ENCODE measurements around the gene KRT4. TPM values are rescaled to one million over a fixed set of nuclear protein-coding genes. Genes with fewer than 3 reads are reported as not detected.

KRT4 gene
- total RNA-seq, 1 donor from 2014 or later, result not detected

GRCh38 chr12:52790427-52791270, 23.3 kb downstream of the KRT4 start:
- TF ChIP-seq CTCF (conservative IDR thresholded peaks at IDR 0.05; ENCODE audit: low read depth, low read length), result no peak
- no peak for DNase-seq (ENCODE audit: low read depth)
- H3K4me3 ChIP-seq (ENCODE audit: low read depth, low read length), result no peak overlapping the region

- H3K4me3 ChIP-seq (ENCODE audit: low read depth, low read length), result no peak overlapping the region
- TF ChIP-seq CTCF (conservative IDR thresholded peaks at IDR 0.05; ENCODE audit: low read depth, low read length), result no peak
- DNase-seq (ENCODE audit: low read depth), result no peak
Measured at GRCh38 chr12:52789637-52790426, 24.1 kb downstream of the KRT4 start.

DNA sequence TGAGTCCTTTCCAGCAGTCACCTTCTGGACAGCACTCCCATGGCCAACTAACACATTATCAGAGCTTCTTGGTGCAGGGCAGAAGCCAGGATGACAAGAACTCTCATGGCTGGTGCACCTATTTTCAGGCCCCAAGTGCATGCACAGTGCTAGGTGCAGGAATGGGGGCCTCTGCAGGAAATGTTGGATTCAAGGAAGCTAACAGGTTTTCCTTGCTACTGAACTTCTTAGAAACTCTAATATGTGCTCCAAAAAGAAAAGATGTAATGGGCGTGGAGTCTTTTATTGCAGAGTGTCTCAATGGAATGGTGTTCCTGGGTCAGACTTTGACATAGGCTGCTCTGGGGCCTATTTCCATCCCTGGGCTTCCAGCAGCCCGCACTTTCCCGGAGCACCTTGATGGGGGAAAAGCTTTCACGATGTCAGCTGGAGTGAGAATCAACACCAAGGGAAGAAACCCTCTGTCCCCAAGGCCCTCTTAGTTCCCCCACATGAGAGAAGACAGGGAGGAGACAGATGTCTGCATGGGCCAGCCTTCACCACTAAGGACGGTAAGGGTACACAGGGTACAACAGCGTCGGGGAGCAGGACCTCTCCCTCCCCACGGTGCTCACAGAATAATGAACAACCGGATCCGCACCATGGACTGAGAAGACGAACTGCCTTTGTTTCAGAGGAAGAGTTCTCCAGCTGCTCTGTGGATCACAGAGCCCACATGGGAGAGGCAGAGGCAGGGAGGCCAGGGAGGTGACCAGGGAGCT, 24.9 kb downstream of the KRT4 start:
- H3K4me3 ChIP-seq (ENCODE audit: low read depth, low read length), result no peak overlapping the region
- TF ChIP-seq CTCF (conservative IDR thresholded peaks at IDR 0.05; ENCODE audit: low read depth, low read length), result no peak
- no peak for DNase-seq (ENCODE audit: low read depth)

DNA sequence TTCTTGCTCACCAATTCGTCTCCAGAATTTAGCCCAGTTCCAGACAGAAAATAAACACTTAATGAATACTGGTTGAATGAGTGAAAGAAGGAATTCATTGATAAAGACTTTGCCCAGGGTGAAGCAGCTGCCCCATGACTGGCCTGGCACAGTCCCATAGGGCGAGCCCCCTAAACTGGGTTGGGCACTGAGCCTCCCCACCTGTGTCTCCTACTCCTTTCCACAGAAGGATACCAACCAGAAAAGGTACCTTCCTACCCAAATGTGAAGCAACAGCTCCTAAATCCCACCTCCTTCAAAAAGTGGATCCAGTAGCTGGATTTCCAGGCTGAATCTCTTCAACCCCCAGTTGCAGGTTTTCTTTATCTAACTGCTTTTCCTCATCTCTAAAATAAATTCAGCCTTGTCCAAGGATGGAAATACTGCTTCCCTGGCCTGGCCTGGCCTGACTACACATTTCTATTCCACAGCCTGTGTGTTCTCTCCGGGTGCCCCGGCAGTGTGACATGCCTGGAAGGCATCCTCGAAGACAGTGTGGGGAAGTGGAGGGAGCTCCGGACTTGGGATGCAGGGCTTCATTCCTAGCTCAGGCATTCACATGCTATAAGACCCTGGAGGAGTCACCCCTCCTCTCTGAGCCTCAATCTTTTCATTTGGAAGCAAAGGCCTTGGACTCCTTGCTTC, 25.6 kb downstream of the KRT4 start:
- TF ChIP-seq CTCF (conservative IDR thresholded peaks at IDR 0.05; ENCODE audit: low read depth, low read length), result no peak
- H3K4me3 ChIP-seq (ENCODE audit: low read depth, low read length), result no peak overlapping the region
- DNase-seq (ENCODE audit: low read depth), result no peak

GRCh38 chr12:52787324-52788191, 26.4 kb downstream of the KRT4 start:
- no peak for DNase-seq (ENCODE audit: low read depth)
- TF ChIP-seq CTCF (conservative IDR thresholded peaks at IDR 0.05; ENCODE audit: low read depth, low read length), result no peak
- no peak overlapping the region for H3K4me3 ChIP-seq (ENCODE audit: low read depth, low read length)
